Hematopoietic multipotent progenitor cell treated with erythropoietin and hydrocortisone succinate and interleukin-3 and kit ligand, for 6 days (in vitro differentiated cells): ENCODE data around the gene TP53AIP1.

Experiments
- DNase-seq: peaks from one replicate; pipeline ENCODE4 v3.0.0-alpha.2; 2015

Gene TP53AIP1

GRCh38 chr11:128888034-128888985 lies 54.4 kb downstream of the TP53AIP1 start:
- no peak for DNase-seq

GRCh38 chr11:128886406-128887124 lies 56.1 kb downstream of the TP53AIP1 start:
- peak; percentile 91 for DNase-seq
